Measurements from ENCODE around the gene PMM1. TPM values are rescaled to one million over a fixed set of nuclear protein-coding genes. Genes with fewer than 3 reads are reported as not detected.
"Not testable (repeated sequence)": the region's sequence is repeated elsewhere in the genome, so short reads cannot be mapped to it uniquely, and the experiment has no call there.

Gene PMM1
- total and polyA plus RNA-seq, 8 donors = 15.2 to 131 (median 56.5) TPM

DNA sequence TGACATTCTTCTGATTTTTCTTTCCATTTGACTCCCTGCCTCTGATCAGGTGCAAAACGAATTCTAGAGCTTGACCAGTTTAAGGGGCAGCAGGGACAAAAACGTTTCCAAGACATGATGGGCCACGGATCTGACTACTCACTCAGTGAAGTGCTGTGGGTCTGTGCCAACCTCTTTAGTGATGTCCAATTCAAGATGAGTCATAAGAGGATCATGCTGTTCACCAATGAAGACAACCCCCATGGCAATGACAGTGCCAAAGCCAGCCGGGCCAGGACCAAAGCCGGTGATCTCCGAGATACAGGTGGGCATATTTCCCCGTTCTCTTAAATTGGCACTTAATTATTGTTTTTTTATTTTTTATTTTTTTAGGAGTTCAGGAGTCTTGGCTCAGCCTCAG, 46.8 kb upstream of the PMM1 start:
- 66 to 80% (median 76%) methylated on average over 7 of the region's 7 CpGs for WGBS, 5 donors
- no peak overlapping the region for H3K4me3 ChIP-seq

DNA sequence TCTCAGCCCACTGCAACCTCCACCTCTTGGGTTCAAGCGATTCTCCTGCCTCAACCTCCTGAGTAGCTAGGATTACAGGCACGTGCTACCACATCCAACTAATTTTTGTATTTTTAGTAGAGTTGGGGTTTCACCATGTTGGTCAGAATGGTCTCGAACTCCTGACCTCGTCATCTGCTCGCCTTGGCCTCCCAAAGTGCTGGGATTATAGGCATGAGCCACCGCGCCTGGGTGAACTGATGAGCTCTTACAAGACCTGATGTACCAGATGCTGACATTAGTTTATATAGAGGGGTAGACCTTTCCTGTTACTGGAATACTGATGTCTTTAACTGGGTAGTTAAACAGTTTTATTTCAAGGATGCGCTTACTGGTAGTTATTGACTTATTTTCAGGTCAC, 45.0 kb upstream of the PMM1 start:
- H3K36me3 ChIP-seq = peaks cover 61 to 98% (median 96%) of the 10 kb centered on the region in 4 donors
- H3K4me3 ChIP-seq; H3K4me1 ChIP-seq; H3K9me3 ChIP-seq; H3K27me3 ChIP-seq; DNase-seq; intact Hi-C loops (cut with DNase I; ENCODE audit: low total_unique reads); H3K27ac ChIP-seq: not testable (repeated sequence)
- 96 to 98% (median 96%) methylated on average over 8 of the region's 8 CpGs for WGBS, 5 donors

More for the DNA sequence above, 46.8 kb upstream of the PMM1 start:
- intact Hi-C loops (cut with DNase I; ENCODE audit: low total_unique reads) = no loop called here
- Histone ChIP-seq H3K27ac (peak overlapping the region in 1 of 5 donors; percentile 28), H3K36me3 (peaks cover 70 to 99% (median 98%) of the 10 kb centered on the region in 4 donors), H3K9me3 (no peaks in the 10 kb centered on the region), H3K27me3 (no peaks in the 10 kb centered on the region), H3K4me1 (peaks cover 0 to 6% (median 0%) of the 10 kb centered on the region in 4 donors)
- TF ChIP-seq POLR2A (IDR thresholded peaks at IDR 0.05) (no peak), POLR2AphosphoS5 (IDR thresholded peaks at IDR 0.05) (no peak), EP300 (IDR thresholded peaks at IDR 0.05) (no peak)
- TF ChIP-seq, protein P1, sequence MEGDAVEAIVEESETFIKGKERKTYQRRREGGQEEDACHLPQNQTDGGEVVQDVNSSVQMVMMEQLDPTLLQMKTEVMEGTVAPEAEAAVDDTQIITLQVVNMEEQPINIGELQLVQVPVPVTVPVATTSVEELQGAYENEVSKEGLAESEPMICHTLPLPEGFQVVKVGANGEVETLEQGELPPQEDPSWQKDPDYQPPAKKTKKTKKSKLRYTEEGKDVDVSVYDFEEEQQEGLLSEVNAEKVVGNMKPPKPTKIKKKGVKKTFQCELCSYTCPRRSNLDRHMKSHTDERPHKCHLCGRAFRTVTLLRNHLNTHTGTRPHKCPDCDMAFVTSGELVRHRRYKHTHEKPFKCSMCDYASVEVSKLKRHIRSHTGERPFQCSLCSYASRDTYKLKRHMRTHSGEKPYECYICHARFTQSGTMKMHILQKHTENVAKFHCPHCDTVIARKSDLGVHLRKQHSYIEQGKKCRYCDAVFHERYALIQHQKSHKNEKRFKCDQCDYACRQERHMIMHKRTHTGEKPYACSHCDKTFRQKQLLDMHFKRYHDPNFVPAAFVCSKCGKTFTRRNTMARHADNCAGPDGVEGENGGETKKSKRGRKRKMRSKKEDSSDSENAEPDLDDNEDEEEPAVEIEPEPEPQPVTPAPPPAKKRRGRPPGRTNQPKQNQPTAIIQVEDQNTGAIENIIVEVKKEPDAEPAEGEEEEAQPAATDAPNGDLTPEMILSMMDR (IDR thresholded peaks at IDR 0.05) = no peak
- DNase-seq = no peak

DNA sequence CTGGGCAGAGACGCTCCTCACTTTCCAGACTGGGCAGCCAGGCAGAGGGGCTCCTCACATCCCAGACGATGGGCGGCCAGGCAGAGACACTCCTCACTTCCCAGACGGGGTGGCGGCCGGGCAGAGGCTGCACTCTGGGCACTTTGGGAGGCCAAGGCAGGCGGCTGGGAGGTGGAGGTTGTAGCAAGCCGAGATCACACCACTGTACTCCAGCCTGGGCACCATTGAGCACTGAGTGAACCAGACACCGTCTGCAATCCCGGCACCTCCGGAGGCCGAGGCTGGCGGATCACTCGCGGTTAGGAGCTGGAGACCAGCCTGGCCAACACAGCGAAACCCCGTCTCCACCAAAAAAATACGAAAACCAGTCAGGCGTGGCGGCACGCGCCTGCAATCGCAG, 42.0 kb upstream of the PMM1 start:
- H3K27me3 ChIP-seq; DNase-seq; intact Hi-C loops (cut with DNase I; ENCODE audit: low total_unique reads); H3K27ac ChIP-seq; H3K4me1 ChIP-seq; H3K4me3 ChIP-seq; H3K9me3 ChIP-seq: not testable (repeated sequence)
- H3K36me3 ChIP-seq = peaks cover 63 to 98% (median 96%) of the 10 kb centered on the region in 4 donors
- 97 to 100% (median 100%) methylated on average over 1 to 13 of the region's 23 CpGs for WGBS, 5 donors

DNA sequence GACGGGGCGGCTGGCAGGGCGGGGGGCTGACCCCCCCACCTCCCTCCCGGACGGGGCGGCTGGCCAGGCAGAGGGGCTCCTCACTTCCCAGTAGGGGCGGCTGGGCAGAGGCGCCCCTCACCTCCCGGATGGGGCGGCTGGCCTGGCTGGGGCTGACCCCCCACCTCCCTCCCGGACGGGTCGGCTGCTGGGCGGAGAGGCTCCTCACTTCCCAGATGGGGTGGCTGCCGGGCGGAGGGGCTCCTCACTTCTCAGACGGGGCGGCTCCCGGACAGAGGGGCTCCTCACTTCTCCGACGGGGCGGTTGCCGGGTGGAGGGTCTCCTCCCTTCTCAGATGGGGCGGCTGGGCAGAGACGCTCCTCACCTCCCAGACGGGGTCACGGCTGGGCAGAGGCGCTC, 41.5 kb upstream of the PMM1 start:
- H3K9me3 ChIP-seq; DNase-seq; H3K27ac ChIP-seq; H3K4me3 ChIP-seq; H3K4me1 ChIP-seq; intact Hi-C loops (cut with DNase I; ENCODE audit: low total_unique reads); H3K27me3 ChIP-seq: not testable (repeated sequence)
- H3K36me3 ChIP-seq = peaks cover 63 to 98% (median 96%) of the 10 kb centered on the region in 4 donors
- 96 to 100% (median 98%) methylated on average over 12 to 23 of the region's 28 CpGs; no CpG with 5 or more reads in 1 of the 5 donors for WGBS, 5 donors

DNA sequence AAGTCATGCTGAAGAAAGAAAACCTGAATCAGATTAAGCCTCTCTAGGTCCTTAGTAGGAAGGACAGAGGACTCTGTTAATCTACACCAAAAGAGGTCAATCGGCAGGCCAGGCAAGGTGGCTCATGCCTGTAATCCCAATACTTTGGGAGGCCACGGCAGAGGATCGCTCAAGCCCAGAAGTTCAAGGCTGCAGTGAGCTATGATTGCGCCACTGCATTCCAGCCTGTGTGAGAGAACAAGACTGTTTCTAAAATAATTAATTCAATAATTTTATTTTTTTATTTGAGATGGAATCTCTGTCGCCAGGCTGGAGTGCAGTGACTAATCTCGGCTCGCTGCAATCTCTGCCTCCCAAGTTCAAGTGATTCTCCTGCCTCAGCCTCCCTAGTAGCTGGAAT, 35.9 kb upstream of the PMM1 start:
- WGBS, 5 donors = 91 to 99% (median 96%) methylated on average over 7 of the region's 7 CpGs
- Histone ChIP-seq H3K36me3 (peaks cover 63 to 83% (median 79%) of the 10 kb centered on the region in 4 donors), H3K27ac (no peak overlapping the region), H3K4me3 (no peak overlapping the region), H3K9me3 (no peaks in the 10 kb centered on the region), H3K4me1 (peaks cover 15 to 41% (median 22%) of the 10 kb centered on the region in 4 donors), H3K27me3 (no peaks in the 10 kb centered on the region)
- intact Hi-C loops (cut with DNase I; ENCODE audit: low total_unique reads) = no loop called here
- DNase-seq = no peak
- TF ChIP-seq POLR2A (IDR thresholded peaks at IDR 0.05) (no peak), POLR2AphosphoS5 (IDR thresholded peaks at IDR 0.05) (no peak), EP300 (IDR thresholded peaks at IDR 0.05) (no peak)
- TF ChIP-seq, protein P1 (IDR thresholded peaks at IDR 0.05) = no peak

DNA sequence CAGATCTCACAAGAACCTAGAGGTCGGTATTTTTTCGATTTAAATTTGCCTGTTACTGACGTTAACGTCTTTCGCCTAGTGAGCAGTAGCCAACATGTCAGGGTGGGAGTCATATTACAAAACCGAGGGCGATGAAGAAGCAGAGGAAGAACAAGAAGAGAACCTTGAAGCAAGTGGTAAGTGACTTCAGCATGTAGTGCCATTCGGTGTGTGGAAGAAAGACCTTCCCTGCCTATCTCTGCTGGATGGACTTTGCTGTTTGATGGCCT, 32.2 kb upstream of the PMM1 start:
- no peak for TF ChIP-seq POLR2A (IDR thresholded peaks at IDR 0.05)
- TF ChIP-seq, protein P1 (IDR thresholded peaks at IDR 0.05) = no peak
- TF ChIP-seq POLR2AphosphoS5 (IDR thresholded peaks at IDR 0.05) = no peak
- TF ChIP-seq EP300 (IDR thresholded peaks at IDR 0.05) = no peak
- DNase-seq = peak in 1 of 2 donors; percentile 22
- Histone ChIP-seq H3K36me3 (peaks cover 30 to 46% (median 42%) of the 10 kb centered on the region in 4 donors), H3K4me1 (peaks cover 21 to 70% (median 48%) of the 10 kb centered on the region in 4 donors), H3K9me3 (no peaks in the 10 kb centered on the region), H3K27ac (peak overlapping the region; percentile 87 to 99 (median 97)), H3K27me3 (no peaks in the 10 kb centered on the region), H3K4me3 (peak overlapping the region; percentile 80 to 98 (median 91))
- WGBS, 5 donors = 2 to 6% (median 2%) methylated on average over 8 of the region's 8 CpGs
- intact Hi-C loops (cut with DNase I; ENCODE audit: low total_unique reads) = no loop called here

Measured in stomach (tissue), 9 donors.